Keratinocyte (primary cell): ENCODE measurements around the gene NIT1.

Source experiments
- CTCF ChIP-seq, 3 experiments: IDR thresholded peaks in 1 of 3; conservative IDR thresholded peaks in 1 of 3; optimal IDR thresholded peaks in 1 of 3; 2 replicates in 2 of 3; 3 replicates in 1 of 3; pipeline versions ENCODE3 to v1.5.1; 2011; ENCODE audit warnings: low read length in 3 of 3, mild to moderate bottlenecking in 3 of 3, moderate library complexity in 2 of 3, control low read depth in 1 of 3, inconsistent platforms in 1 of 3; ENCODE audit not compliant: insufficient read depth in 2 of 3; ENCODE audit errors: extremely low read depth in 1 of 3
- EZH2 ChIP-seq: IDR thresholded peaks from one replicate; pipeline ENCODE4 v1.6.1; 2012; ENCODE audit warnings: inconsistent platforms, mild to moderate bottlenecking, low read length, moderate library complexity

GRCh38 chr1:161088587-161089110, 29.3 kb upstream of the NIT1 start:
- no peak for TF ChIP-seq CTCF (optimal IDR thresholded peaks at IDR 0.05 in 1 of 3, IDR thresholded peaks at IDR 0.05 in 1 of 3, conservative IDR thresholded peaks at IDR 0.05 in 1 of 3; ENCODE audit: extremely low read depth in 1 of 3, insufficient read depth in 2 of 3, low read length in 3 of 3)
- TF ChIP-seq EZH2: no peak
